Activated CD4-positive, alpha-beta T cell treated with anti-CD3 and anti-CD28 coated beads, Interleukin-2, Interleukin-4, amounts not matched to agents 100 ng/mL and 50 ng/mL, durations not matched to agents 16 hours and 8 hours (primary cell): ENCODE measurements around the gene ATP9B.

Source experiments
- DNase-seq: peaks from one replicate; pipeline ENCODE4 v3.0.0-alpha.2; 2020; ENCODE audit warnings: low spot score

ATP9B gene

GRCh38 chr18:79380816-79381806 lies 311.9 kb downstream of the ATP9B start:
- peak; percentile 68 for DNase-seq

DNA sequence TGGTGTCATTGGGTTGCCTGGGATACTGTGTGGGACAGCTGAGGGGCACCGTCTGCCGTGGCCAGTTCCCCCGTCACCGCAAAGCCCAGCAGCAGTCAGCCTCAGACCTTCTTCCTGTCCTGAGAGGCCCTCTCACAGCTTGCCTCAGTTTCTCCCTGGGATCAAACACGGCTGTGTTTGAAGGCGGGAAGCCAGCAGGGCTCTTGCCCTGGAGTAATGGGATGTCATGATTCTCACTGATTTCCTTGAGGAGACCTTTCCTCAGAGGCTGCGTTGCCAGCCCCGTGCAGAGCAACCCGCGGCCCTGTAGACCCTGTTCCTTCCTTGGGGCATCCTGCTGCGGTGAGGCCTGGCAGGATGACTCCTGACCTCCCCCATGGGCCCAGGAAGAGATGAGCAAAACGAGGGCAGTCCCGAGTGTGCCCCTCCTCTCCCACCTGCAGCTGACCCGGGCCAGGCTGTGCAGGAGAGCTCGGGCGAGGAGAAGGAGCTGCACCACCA lies 312.7 kb downstream of the ATP9B start:
- no peak for DNase-seq

- no peak for DNase-seq
These were observed 313.6 kb downstream of the ATP9B start for GRCh38 chr18:79382681-79383387.

DNA sequence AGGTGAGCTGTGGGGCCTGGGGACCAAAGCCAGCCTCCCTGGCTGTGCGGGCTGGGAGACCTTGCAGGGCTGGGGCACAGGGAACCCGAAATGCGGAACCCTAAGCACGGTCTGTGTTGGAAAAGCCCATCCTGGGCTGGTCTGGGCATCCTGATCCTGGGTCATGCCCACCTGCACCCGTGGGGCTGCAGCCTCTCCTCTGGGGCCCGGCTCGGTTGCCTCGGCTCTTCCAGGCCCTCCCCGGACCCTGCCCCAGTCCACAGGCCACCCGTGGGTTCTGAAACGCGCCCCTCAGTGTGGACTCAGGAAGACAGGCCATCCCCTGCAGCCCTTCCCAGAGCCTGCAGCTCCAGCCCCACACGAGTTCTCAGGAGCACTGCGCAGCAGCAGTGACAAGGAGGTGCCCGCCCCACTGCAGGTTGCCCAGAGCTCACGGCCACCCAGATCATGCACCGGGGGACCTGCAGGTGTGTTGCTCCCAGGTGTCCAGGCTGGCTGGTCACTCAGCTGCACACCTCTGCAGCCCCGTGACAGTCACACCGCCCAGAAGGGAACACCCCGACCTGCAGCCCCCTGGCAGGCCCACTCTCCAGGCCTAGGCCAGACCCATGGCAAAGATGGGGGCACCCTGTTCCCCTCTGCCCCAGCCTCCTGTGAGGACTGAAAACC lies 314.3 kb downstream of the ATP9B start:
- no peak for DNase-seq

DNA sequence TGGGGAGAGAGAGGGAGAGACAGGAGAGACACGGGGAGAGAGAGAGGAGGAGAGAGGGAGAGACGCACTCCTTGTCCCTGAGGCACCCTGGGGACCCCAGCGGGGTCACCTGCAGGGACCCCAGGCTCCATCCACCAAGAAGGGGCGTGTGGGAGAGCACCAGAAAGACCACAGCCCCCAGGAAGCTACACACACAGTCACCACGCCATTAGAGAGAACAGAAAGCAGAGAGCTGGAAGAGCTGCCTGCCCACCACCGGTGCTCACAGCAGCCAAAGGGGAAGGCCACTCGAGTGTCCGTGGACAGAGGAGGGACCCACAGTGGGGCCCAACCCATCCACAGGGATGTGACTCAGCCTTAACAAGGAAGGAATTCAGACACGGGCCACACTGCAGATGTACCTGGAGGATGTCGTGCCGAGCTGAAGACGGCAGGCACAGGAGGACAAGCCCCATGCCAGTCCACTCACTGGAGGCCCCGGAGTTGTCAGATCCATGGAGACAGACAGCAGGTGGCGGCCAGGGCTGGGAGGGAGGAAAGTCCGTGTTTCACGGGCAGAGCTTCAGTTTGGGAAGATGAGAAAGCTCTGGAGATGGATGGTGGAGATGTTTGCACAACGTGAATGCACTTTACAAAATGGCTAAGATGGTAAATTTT lies 315.1 kb downstream of the ATP9B start:
- no peak for DNase-seq

GRCh38 chr18:79384834-79385233 lies 315.6 kb downstream of the ATP9B start:
- DNase-seq = no peak

DNA sequence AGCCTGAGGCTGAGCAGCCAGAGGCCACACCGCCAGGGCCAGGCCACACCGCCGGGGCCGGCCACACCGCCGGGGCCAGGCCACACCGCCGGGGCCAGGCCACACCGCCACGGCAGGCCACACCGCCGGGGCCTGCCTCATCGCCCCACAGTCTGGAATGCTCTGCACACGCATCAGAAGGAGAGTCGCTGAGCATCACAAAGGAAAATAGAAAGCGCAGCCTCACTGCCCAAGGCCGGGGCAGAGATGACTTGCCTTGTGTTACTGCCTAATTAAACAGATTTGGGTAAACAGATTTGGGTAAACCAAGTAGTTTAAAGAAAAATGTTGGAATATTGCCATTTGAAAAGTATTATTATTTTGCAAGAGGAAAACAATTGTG lies 316.1 kb downstream of the ATP9B start:
- no peak for DNase-seq

DNA sequence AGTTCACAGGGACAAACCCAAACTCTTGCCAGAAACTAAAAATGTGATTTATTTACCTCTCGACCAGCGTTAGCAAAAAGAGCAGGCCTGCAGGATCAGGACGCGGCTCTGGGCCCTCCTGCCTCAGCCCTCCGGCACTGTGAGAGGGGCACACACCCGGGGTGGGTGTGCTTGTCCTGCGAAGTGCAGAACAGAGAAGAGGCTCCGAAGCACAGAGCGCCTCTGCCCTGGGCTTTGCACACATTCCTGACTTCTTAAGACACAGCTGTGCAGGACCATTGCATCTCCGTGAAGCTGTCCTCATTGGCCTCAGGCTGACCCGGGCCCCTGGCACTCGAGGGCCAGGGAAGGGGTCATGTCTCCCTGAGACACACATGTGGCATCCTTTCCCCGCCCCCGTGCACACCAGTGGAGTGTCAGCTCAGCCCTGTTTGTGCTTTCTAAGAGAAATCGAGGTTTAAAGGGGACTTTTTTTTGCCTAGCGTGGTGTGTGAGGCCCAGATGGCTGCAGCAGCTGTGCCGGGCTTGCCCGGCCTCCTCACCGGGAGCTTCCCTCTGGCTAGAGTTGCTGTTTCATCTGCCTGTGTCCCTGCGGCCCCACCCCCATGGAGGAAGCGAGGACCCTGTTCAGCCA lies 316.6 kb downstream of the ATP9B start:
- no peak for DNase-seq

- DNase-seq = no peak
These were observed 317.4 kb downstream of the ATP9B start for GRCh38 chr18:79386547-79386946.

DNA sequence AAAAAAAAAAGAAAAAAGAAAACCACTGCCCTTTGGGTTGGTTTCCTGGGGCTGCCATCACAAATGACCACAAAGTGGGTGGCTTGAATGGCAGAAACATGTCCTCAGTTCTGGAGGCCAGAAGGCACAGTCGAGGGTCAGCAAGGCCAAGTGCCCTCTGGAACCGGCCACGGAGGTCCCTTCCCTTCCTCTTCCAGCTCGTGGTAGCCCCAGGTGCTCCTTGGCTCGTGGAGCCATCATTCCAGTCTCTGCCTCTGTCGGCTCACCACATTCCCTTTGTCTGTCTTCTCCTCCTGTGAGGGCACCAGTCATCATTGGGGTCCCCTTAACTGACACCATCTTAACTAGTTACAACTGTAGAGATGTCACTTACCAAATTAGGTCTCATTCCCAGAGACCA lies 318.0 kb downstream of the ATP9B start:
- no peak for DNase-seq

DNA sequence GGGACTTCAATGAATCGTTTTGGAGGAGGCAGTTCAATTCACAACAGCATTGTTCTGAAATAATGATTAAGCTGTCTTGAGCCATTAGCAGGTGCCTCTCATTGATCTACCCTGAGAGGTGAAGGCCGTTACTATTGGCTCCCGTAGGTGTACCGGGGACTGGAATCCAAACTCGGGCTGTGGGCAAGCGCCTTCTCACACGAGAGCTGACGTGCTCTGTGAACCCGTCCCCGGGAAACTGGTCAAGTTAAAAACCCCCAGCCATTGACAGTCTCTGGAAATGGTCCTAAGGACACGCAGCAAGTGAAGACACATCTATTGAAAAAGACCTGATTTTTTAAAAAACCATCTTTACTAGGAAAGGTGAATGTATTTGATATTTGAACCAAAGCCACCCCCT lies 318.4 kb downstream of the ATP9B start:
- DNase-seq = no peak

GRCh38 chr18:79388043-79388442 lies 318.8 kb downstream of the ATP9B start:
- no peak for DNase-seq

DNA sequence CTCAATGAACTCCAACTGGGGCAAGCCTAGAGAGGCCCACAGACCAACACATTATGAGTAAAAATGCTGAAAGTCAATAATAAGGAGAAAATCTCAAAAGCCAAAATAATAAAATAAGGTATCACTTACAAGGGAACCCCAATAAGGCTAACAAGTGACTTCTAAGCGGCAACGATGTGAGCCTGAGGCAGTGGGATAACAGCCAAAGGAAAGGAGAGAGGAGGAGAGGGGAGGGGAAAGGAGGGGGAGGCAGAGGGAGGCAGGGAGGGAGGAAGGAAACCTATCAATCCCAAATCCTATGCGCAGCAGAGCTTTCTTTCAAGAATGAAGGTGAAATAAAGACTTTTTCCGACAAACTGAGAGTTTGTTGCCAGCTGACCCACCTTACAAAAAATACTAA lies 320.5 kb downstream of the ATP9B start:
- no peak for DNase-seq

- no peak for DNase-seq
These were observed 323.0 kb downstream of the ATP9B start for GRCh38 chr18:79392226-79392625.

GRCh38 chr18:79393181-79393634 lies 324.0 kb downstream of the ATP9B start:
- no peak for DNase-seq

DNA sequence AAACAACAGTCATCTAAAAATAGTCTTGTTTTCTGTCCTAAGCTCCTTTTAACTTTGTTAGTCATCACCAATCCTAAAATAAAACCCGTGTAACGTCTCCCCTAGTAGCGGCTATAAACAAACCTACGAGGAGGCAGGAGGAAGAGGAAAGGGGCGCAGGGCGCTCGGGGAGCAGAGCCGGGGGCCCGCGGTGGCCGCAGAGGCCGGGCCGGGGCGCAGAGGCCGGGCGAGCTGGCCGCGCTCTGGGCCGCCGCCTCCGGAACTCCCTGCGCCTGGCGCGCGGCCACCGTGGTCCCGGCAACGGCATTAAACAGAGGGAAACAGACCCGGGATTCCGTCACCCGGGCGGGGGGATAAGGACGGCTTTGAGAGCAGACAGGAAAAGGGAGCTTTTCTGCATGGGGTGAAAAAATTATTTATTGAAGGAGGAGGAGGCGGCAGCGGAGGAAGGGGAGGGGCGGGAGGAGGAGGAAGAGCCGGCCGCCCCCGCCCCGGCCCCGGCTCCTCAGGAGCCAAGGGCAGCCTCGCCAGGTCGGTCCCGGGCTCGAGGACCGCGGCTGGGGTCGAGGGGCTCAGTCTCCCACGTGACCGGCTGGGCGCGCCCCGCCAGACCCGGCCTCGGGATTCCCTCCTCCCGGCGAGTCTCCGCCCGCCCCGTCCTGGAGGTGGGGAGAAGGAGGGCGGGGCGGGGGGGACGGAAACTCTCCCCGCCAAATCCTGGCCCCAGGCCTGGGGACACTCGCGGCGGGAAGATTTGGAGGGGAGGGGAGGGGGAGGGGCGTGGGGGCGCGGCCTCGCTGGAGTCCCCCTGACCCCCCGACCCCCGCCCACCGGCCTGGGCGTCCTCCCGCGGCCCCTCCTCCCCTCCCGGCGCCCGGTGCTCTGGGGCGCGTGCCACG lies 324.7 kb downstream of the ATP9B start:
- no peak for DNase-seq

GRCh38 chr18:79394534-79395307 lies 325.5 kb downstream of the ATP9B start:
- peak; percentile 38 for DNase-seq

DNA sequence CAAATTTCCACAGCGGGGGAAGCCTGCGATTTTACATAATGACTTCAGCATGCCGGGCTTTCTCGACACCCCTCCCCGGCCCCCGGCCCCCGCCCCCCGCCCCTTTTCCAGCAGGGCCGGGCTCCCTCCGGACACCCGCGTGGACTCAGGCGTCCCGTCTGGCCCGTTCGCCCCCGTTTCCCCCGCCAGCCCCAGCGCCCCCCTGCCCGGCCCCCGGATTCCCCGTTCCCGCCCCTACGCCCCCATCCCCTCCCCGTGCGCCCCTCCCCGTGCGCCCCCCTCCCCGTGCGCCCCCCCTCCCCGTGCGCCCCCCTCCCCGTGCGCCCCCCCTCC lies 326.1 kb downstream of the ATP9B start:
- no peak for DNase-seq

DNA sequence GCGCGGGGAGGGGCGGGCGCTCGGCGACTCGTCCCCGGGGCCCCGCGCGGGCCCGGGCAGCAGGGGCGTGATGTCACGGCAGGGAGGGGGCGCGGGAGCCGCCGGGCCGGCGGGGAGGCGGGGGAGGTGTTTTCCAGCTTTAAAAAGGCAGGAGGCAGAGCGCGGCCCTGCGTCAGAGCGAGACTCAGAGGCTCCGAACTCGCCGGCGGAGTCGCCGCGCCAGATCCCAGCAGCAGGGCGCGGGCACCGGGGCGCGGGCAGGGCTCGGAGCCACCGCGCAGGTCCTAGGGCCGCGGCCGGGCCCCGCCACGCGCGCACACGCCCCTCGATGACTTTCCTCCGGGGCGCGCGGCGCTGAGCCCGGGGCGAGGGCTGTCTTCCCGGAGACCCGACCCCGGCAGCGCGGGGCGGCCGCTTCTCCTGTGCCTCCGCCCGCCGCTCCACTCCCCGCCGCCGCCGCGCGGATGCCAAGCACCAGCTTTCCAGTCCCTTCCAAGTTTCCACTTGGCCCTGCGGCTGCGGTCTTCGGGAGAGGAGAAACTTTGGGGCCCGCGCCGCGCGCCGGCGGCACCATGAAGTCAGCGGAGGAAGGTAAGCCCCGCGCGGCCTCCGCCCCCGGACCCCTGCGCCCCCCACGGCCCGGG lies 326.7 kb downstream of the ATP9B start, which contains the start of gene NFATC1:
TSS of gene NFATC1 (plus strand) at position 170 of the 644 bp plus-strand sequence. CDS start at position 465, 295 bp downstream.
- DNase-seq = peak; percentile 66
